ENCODE measurements around the gene DENND1B. TPM values are rescaled to one million over a fixed set of nuclear protein-coding genes. Genes with fewer than 3 reads are reported as not detected.
A peak's percentile ranks its signal among the peaks of the same experiment; 100 is the strongest.
"Not testable (repeated sequence)": the region's sequence is repeated elsewhere in the genome, so short reads cannot be mapped to it uniquely, and the experiment has no call there.

The DENND1B gene
- total RNA-seq, 1 experiment from 2014 or later, result 4.5 TPM

- DNase-seq (ENCODE audit: low read depth), result no peak
These were observed 141.7 kb downstream of the DENND1B start for GRCh38 chr1:197633447-197634078.

GRCh38 chr1:197632651-197633050 lies 142.6 kb downstream of the DENND1B start:
- DNase-seq (ENCODE audit: low read depth), result no peak

GRCh38 chr1:197632005-197632404 lies 143.3 kb downstream of the DENND1B start:
- no peak for DNase-seq (ENCODE audit: low read depth)

- no peak for DNase-seq (ENCODE audit: low read depth)
These were observed 152.9 kb downstream of the DENND1B start for GRCh38 chr1:197622371-197622770.

- no peak for DNase-seq (ENCODE audit: low read depth)
These were observed 153.5 kb downstream of the DENND1B start for GRCh38 chr1:197621761-197622160.

DNA sequence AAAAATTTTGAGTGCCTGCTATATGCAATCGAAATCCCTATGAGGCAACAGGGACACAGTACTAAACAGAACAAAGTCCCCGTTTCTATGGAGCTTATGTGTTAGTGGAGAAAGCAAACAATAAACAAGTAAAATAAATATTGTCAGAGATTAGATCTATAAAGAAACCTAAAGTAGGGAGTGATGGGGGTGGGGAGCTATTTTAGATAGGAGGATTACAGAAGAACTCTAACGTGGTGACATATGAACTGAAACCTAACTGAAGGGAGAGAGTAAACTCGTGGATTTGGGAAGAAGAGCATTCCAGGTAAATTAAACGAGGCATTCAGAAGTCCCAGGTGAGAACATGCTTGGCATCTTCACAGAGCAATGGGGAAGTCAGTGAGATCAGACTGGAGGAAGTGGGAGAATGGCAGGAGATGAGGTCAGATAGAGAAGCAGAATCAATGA lies 154.5 kb downstream of the DENND1B start:
- no peak for DNase-seq (ENCODE audit: low read depth)

GRCh38 chr1:197619008-197619640 lies 156.2 kb downstream of the DENND1B start:
- peak; percentile 31 for DNase-seq (ENCODE audit: low read depth)

GRCh38 chr1:197618061-197618460 lies 157.2 kb downstream of the DENND1B start:
- peak; percentile 7 for DNase-seq (ENCODE audit: low read depth)

- DNase-seq (ENCODE audit: low read depth), result no peak
These were observed 159.6 kb downstream of the DENND1B start for GRCh38 chr1:197615693-197616011.

DNA sequence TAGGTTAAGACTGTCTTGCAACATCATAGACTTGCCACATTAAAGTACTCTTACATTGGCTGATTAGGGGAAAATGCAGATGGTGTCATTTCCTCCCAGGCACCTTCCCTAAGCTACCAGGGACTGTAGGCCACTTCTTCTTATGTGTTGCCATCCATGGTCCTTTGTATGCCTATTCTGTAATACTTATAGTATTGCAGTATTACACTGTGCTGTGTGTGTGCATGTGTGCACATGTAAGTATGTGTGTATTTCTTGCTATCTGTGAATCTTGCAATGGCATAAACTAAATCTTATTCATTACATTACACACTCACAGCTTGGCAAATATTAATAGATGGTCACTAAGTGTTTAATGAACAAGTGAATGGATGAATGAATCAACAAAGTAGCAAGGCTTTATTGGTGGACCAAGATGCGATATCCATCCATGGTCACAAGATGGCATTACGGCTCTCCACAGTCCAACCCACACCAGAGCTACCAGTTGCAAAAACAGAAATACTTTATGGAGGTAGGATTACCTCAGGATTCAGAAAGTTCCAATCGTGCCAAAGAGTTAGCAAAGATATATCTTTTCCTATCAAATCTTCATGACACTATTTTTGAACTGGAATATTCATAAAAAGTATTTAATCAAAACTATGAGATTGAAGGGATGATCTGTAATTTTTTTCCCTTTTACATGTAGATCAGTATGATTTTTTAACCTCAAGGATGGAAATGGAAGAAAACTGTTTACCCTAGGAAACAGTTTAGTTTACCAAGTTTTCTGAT lies 160.2 kb downstream of the DENND1B start:
- DNase-seq (ENCODE audit: low read depth), result peak; percentile 45

DNA sequence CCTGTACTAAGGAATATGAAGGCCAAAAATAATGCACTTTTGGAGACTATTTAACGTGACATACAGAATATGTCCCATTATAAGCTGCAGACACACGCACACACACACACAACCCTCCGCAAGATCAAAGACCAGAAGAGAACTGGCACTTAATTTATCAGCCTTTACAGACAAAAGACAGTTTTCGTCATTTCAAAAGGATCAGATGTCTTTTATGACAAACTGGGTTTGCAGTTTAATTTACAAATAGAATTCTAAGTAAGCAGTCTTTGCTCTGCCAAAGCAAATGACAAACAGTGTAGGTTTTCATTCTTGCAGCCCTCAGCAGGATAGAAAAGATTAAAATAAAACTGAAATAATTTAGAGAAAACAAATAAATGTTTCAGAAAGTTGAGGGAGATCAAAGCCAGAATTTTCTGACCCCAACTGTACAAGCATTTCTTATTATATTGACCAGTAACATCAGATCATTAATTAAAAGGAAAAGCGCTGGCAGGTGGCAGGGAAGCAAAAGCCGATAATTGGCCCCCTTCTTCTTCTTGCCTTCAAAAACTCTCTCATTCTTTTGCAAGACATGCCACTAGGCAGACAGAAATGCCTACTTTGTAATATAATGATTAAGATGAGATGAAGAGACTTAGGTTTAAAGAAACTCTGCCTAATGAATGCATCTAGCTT lies 169.0 kb downstream of the DENND1B start:
- DNase-seq (ENCODE audit: low read depth), result no peak

GRCh38 chr1:197604302-197604701 lies 171.0 kb downstream of the DENND1B start:
- no peak for DNase-seq (ENCODE audit: low read depth)

GRCh38 chr1:197600751-197601150 lies 174.5 kb downstream of the DENND1B start:
- no peak for DNase-seq (ENCODE audit: low read depth)

GRCh38 chr1:197599789-197600188 lies 175.5 kb downstream of the DENND1B start:
- no peak for DNase-seq (ENCODE audit: low read depth)

DNA sequence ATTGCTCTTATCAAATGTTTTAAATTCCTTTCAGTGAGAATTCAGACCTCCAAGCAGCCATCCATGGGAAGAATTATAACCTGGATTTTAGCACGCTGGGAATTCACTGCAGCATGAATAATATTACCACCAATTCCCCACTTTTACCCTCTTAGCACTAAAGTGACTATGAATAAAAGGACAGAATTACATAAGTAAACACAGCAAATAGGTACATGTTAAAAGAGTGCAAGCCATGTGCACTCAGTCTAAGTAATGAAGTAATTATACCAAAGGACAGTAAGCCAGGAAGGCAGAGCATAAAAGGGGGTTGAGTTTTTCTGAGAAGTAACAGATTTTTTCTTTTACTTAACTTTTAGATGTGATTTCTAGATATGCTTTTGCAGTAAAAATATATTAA lies 176.3 kb downstream of the DENND1B start:
- DNase-seq (ENCODE audit: low read depth), result no peak

DNA sequence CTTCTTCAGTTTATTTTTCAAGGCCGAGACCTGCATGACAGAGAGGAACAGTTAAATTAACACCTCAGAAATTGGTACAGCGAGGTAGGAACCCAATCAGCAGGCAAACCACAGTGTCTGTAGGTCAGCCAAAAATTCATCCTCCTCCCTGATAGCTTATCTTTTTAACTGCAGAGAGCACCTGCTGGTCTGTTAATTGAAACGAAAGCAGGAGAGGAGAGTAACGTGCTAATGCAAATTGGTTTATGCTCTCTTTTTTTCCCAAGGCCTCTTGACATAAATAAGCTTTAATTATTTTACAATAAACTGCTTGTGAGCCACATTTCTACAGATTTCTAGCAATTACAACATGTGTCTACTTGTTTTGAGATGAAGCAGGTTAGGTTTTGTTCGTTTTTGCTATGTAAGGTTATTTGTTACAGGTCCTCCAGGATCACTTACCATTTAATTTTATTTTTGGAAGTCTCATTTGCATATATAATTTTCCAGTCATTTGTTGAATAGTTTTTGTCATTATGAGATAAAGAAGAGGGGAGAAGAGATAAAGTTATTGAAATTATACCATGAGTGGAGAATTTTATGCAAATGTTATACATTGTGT lies 179.9 kb downstream of the DENND1B start:
- DNase-seq (ENCODE audit: low read depth), result no peak

DNA sequence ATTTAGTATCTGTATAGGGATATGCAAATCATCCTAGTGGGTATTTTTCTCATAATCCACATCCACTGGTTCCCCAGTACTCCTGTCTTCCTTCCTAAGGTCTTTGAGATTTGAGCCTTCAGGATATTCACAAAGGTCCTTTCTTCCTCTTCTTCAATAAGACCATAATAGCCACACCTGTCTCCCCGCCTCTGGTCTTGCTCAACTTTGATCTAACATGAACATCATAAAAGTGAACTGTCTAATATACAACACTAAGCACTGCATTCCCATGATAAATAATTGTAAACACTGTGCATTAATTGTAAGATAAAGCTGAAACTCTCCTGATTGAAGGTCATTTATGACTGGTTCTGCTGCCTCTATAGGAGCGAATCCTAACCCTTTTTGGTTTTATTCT lies 184.6 kb downstream of the DENND1B start:
- DNase-seq (ENCODE audit: low read depth), result no peak

DNA sequence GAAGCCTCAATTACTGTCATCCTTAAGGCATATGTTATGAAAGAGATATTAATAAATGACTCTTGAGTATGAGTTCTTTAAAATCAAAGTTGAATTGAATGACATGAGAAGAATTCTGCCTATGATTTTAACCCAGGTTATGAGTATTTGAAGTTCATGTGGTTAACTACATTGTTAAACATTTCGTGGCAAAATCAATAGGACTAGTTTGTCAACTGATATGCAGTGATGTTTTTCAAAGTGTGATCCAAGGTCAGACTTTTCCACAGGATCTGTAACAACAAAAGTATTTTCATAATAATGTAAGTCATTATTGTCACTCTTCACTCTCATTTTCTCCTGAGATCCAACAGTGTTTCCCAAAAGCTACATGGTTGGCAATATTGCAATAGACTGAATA lies 189.5 kb downstream of the DENND1B start:
- no peak for DNase-seq (ENCODE audit: low read depth)

DNA sequence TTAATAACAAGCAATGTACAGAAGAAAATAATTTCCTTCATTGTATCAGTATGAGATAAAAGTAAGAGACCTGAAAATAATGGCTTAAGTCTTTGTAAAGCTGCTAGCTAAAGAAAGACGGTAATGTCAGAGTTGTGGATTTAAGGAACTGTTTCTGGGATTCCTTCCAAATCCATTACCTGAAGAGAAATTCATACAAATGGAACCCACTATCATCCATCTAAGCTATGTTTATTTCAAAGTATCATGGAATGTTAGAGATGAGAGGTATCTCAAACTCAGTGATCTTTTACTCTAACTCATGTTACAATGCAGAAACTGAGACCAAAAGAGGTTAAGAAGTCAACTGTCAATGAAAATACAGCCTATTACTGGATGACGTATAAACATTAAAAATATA lies 197.7 kb downstream of the DENND1B start:
- DNase-seq (ENCODE audit: low read depth), result no peak

GRCh38 chr1:197575531-197575930 lies 199.7 kb downstream of the DENND1B start:
- not testable (repeated sequence) for DNase-seq (ENCODE audit: low read depth)

DNA sequence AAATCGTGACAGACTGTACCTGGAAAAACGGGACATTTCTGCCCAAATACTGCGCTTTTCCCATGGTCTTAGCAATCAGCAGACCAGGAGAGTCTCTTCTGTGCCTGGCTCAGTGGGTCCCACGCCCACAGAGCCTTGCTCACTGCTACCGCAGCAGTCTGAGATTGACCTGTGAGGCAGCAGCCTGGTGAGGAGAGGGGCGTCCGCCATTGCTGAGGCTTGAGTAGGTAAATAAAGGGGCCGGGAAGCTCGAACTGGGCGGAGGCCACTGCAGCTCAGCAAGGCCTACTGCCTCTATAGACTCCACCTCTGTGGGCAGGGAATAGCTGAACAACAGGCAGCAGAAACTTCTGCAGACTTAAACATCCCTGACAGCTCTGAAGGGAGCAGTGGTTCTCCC lies 203.1 kb downstream of the DENND1B start:
- no peak for DNase-seq (ENCODE audit: low read depth)

- peak; percentile 2 for DNase-seq (ENCODE audit: low read depth)
These were observed 207.8 kb downstream of the DENND1B start for GRCh38 chr1:197567442-197567841.

All from LHCN-M2 (cell line).